HG03039 (cell line): ENCODE results near the gene GRHL1.

Experiments used
- ATAC-seq: cut with Tn5 transposase; IDR thresholded peaks from one replicate; pipeline ENCODE4 v1.9.1; 2021; ENCODE audit warnings: mild to moderate bottlenecking, moderate library complexity; ENCODE audit not compliant: unreplicated experiment

The GRHL1 gene

DNA sequence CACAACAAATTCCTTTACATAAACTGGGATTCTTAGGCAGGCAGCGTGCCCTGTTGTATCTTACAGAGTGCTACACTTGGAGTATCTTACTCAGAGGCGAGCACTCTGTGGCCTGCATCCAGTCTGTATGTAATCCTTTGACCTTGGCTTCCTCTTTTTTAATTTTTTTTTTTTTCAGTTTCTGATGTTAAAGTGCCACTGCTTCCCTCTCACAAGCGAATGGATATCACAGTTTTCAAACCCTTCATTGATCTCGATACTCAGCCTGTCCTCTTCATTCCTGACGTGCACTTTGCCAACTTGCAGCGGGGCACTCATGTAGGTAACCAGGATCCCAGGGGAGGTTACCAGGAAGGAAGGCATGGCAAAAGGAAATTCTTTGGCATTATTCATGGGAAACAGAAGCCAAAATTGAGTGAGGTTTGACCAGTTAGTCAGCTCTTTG, 40.4 kb downstream of the GRHL1 start:
- ATAC-seq: no peak

DNA sequence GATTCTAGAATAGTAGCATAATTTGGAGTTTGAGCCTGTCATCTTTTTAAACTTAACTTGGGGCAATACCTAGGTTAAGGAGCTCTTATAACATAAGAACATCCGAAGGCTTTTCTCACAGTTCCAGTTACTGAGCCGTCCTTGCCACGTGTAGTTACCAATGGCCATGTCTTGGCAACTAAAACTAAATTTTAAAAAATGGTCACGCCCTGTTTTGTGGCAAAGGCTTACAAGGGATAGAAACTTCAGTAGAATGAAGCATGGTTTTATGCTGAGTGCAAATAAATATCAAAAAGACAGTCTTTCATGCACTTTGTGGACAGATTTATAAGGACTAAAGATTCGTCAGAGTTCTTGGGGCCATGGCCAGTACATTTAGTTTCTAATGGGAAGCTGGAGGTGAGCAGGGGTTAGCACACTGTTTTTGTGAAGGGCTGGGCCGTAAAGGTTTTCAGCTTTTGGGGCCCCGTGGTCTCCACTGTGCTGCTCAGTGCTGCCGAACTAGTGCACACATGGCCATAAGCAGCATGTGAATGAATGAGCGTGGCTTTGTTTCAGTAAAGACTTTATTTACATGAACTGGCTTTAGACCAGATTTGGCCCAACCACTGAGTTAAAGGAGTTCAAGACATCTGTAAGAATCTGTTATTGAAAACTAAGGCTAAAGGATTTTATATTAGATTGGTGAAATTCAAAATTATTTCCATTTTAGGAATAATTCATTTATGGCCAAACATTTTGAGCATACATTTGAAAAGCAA, 41.1 kb downstream of the GRHL1 start:
- ATAC-seq: no peak

DNA sequence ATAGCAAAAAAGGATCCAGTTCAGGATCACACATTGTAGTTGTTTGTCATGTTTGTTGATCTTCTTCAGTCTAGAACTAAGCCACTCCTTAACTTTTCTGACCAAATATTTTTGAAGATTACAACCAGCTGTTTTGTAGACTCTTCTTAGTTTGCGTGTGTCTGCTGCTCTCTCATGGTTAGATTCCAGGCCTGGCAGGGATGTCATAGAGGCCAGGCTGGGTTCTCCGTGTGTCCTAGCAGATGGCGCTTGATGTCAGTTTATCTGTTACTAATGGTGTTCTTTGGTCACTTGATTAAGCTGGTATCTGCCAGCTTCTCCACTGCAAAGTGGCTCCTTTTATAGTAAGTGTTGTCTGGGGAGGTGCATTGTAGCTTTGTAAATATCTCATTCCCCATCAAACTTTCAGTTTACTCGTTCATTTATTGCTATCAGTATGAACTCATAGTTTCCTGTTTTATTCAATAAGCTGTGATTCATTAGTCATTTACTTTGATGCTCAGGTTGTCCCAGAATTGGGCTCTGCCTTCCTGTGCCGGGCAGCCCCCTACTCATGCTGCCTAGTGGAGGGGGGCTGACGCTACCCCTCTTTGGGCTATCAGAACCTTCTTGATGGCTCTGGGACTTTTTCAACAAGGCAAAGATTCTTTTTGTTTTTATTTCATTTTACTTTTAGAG, 42.1 kb downstream of the GRHL1 start:
- ATAC-seq: no peak

DNA sequence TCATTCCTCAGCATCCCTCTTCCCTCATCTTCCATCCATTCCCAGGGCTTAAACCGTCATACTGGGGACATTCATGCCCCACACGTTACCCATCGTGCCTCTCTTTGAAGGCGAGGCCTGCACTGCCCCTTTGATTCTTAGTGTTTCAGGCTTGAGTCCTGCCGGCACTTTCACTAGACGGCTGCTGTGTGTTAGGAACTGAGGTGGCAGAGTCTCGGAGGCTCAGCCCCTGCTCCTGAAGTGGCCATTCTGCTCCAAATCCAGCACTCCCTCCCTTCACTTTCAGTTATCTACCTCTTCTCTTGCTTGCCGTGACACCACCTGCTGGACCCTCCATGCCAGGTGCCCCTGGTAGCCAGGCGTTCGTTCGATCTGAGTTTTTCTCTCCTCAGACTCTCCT, 43.0 kb downstream of the GRHL1 start:
- ATAC-seq: no peak

DNA sequence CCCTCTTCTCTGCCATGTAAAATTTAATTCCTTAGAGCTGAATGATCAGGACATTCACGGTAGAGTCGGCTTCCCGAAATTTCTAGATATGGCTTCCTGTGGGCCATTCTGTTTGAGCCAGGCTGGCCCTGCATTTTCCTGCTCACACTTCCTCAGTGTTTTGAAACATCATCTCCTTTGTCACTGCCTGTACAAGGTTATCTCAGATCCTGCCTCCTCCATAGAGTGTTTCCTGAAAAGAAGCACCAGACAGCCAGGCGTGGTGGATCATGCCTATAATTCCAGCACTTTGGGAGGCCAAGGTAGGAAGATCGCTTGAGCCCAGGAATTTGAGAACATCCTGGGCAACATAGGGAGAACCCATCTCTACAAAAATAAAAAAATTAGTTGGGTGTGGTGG, 43.6 kb downstream of the GRHL1 start:
- ATAC-seq: no peak

DNA sequence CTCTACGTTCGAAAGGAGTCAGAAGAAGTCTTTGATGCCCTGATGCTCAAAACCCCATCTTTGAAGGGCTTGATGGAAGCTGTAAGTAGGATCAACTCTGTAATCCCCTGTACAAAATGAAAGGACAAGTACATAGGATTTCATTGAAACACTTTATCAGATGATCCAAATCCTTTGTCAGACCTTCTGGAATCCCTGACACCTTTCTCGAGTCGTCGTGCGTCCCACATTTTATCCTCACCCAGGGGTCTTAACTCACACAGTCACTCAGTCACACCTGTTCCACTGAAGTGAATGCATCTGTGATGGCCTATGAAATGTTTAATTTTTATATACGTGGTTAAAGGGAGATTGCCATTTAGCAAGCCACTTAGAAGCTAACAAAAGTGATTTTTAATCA, 44.8 kb downstream of the GRHL1 start:
- ATAC-seq: no peak

- ATAC-seq: no peak
These were observed 46.4 kb downstream of the GRHL1 start for GRCh38 chr2:9997936-9998335.

DNA sequence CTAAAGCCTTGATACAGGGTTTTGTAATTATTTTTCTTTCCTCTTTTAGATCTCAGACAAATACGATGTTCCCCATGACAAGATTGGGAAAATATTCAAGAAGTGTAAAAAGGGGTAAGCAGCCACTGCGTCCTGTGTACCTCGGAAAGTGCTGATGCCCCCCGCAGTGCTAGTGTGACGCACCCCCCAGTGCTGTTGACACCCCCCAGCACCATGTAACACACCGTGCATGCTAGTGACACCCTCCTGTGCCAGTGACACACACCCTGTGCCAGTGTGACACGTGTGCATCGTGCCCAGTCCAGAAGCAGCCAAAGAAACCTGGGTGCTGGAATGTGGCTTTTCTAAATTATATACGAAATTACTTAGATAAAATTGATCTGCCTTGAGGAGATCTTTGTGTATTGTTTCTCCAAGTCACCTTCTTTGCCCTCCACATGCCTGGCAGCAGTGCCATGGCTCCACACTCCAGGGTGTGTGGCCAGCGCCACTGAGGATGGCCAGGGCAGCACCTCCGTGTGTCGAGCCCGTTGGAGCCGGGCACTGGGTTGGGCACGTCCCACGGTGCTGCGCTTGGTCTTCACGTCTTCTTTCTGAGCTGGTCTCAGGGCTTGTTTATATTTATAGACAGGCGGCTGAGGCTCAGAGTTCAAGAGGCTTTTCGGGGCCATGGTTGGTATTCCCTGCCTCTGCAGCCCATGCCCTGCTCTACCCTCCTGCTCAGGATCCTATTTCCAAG, 47.6 kb downstream of the GRHL1 start:
- ATAC-seq: no peak

DNA sequence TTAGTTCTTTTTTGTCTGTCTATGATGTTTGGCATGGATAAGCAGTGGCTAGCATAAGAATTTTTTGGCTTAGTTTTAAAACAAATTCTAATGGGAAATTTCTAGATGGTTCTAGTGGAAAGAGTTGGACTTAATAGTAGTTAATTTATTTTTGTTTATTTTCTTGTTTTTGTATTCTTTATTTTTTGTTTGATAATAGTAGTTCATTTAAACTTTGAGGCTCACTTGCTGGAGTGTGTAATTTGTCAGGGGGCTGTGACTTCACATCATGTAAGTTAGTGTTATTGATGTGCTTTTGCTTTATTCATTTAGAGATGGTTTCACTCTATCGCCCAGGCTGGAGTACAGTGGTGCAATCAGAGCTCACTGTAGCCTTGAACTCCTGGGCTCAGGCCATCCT, 48.2 kb downstream of the GRHL1 start:
- ATAC-seq: no peak

DNA sequence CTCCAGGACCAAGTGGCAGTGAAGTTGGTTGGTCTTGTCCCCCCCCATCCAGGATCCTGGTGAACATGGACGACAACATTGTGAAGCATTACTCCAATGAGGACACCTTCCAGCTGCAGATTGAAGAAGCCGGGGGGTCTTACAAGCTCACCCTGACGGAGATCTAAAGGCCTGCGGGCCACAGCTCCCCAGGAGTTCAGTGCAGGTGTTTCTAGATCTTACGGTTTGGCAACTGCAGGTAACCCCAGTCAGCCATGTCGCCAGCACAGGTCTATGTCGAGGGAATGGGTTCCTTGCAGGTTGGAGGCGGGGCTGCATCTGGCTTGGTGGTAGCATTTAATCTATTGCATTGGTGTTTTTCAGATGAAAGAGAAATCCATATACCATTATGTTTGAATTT, 49.0 kb downstream of the GRHL1 start:
- ATAC-seq: no peak

GRCh38 chr2:10001586-10001985, 50.1 kb downstream of the GRHL1 start:
- no peak for ATAC-seq

DNA sequence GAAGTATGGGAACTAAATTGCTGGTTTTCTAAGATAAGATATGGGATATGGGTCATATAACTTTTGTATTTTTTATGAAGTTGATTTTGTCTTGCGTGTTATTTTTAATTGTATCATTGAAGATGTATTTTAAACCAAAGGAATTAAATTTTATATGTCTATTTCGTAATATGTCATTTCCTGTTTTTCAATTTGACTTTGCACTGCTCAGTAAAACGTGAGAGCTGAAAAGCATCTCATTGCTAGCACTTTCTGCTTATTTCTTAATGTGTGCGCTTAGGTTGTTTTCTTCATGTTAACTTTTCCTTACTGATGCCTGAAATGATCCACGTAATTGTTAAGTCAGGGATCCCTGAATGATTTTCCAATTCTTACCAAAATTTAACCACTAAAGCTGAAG, 50.6 kb downstream of the GRHL1 start:
- ATAC-seq: no peak

- no peak for ATAC-seq
These were observed 51.2 kb downstream of the GRHL1 start for GRCh38 chr2:10002681-10003080.

DNA sequence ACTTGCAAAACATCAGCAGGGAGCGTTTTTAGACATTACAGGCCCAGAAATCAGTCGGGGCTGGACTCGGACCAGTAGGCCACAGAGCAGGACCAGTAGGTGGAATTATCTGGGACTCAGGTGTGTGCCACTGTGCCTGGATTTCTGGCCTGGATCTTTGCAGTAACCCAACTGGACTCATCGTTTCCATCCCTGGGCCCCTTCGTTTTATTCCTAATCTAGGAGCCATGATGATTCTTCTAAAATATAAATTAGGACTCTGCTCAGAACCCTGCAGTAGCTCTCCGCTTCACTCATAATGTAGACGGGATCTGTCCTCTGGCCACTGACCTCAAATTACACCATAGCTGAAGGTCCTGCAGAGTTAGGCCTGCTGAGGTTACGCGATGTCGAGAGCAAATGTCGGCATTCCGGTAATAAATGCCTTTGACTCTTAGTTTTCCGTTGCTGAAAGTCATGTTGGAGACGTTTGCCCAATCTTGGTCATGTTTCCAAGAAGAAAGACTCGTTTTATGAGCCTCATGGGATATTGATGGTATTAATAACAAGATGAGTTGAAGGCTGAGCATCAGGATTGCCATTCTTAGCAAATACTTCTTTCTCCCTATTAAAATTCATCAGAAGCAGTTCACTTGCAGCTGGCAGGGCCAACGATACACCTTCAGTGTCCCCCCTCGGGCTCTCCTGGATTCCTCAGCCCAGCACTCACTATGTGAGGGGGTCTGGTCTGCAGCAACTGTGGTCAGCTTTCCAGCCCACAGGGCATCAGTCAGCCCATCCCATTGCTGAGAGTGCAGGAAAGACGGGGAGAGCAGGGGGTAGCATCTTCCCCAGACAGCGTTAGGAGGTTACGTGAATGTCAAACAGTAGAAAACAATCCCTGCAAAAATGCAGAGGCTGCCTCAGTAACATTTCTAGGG, 52.0 kb downstream of the GRHL1 start:
- ATAC-seq: no peak

- no peak for ATAC-seq
These were observed 52.9 kb downstream of the GRHL1 start for GRCh38 chr2:10004401-10004800.

- no peak for ATAC-seq
These were observed 53.3 kb downstream of the GRHL1 start for GRCh38 chr2:10004836-10005235.

DNA sequence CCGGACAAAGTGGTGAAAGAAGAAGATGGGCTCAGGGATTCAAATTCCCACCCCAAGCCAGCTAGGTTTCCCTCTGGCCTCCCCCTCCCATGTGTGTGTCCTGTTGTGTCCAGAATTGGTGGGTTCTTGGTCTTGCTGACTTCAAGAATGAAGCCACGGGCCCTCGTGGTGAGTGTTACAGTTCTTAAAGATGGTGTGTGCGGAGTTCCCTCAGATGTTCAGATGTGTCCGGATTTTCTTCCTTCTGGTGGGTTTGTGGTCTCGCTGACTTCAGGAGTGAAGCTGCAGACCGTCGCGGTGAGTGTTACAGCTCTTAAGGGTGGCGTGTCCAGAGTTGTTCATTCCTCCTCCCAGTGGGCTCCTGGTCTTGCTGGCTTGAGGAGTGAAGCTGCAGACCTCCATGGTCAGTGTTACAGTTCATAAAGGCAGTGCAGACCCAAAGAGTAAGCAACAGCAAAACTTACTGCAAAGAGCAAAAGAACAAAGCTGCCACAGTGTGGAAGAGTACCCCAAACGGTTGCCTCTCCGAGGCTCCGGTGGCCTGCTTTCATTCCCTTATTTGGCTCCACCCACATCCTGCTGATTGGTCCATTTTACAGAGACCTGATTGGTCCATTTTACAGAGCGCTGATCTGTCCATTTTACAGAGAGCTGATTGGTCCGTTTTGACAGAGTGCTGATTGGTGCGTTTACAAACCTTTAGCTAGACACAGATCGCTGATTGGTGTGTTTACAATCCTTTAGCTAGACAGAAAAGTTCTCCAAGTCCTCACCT, 54.2 kb downstream of the GRHL1 start:
- ATAC-seq: no peak

DNA sequence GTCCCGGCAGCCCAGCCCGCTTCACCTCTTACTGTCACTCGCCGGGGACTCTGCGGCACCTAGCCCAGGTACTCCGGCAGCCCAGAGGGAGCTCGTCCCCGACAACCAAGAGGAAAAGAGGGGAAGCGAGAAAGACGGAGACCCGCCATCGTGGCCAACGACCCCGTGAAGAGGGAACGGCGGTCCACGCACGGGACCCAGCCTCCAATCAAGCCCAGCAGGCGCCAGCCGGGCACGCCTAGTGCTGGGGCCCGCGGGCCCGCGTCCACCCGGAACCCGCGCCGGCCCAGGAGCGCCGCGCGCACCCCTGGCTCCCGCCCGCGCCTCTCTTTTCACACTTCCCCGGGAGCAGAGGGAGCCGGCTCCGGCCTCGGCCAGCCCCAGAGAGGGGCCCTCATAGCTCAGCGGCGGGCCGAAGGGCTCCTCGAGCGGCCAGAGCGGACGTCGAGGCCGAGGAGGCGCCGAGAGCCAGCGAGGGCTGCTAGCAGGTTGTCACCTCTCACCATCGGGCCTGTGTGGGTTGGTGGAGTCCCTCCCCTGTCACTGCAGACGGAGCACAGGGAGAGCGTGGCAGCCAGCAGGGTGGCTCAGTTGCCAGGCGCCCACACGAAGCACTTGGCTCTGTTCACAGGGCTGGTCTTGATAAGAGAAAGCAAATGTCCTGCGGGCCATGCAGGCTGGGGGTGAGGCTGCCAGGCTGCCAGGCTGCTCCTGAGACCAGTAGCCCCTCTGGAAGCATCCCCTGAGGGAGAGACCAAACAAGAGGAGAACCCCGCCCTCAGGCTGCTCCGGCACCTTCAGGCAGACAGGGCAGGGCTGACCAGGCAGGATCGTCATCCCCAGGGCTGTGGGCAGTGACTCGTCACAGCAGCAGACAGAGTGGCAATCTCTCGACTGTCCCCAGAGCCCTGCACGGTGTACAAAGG, 55.0 kb downstream of the GRHL1 start:
- ATAC-seq: no peak

DNA sequence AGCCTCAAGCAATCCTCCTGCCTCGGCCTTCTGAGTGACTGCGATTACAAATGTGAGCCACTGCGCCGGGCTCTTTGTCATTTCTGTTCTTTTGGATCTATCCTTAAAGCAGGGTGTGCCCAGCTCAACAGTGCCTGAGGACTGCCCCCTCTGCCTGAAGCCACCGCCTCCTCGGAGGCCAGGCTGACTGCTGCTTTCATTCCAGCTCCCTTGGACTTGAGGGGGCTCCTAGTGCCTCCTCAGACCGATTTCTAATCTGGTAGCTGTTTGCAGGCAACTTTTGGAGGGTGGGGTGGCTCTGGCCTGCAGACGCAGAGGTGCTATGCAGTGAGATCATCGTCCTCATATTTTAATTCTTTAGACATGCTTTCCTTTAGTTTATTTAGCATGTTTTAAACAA, 55.9 kb downstream of the GRHL1 start:
- no peak for ATAC-seq
